HEK293T (cell line): ENCODE data around the gene SUB1.

Experiments
- ARNT ChIP-seq: fragments of 450-650 bp; IDR thresholded peaks from 2 replicates; pipeline ENCODE4 v1.6.1; 2017; ENCODE audit warnings: mild to moderate bottlenecking
- BHLHE40 ChIP-seq: fragments of 450-650 bp; IDR thresholded peaks from 2 replicates; pipeline ENCODE4 v1.6.1; 2016; ENCODE audit warnings: mild to moderate bottlenecking, moderate library complexity, borderline replicate concordance
- ELF4 ChIP-seq: fragments of 450-650 bp; IDR thresholded peaks from 2 replicates; pipeline ENCODE4 v1.6.1; 2017; ENCODE audit warnings: antibody characterized with exemption
- FOXA1 ChIP-seq: fragments of 450-650 bp; IDR thresholded peaks from 2 replicates; pipeline ENCODE4 v1.6.1; 2016; ENCODE audit warnings: mild to moderate bottlenecking
- FOXM1 ChIP-seq: fragments of 450-650 bp; IDR thresholded peaks from 2 replicates; pipeline ENCODE4 v1.6.1; 2017; ENCODE audit warnings: mild to moderate bottlenecking, borderline replicate concordance
- HDGF ChIP-seq: fragments of 450-650 bp; IDR thresholded peaks from 2 replicates; pipeline ENCODE4 v1.6.1; 2017; ENCODE audit warnings: antibody characterized with exemption, borderline replicate concordance
- NFRKB ChIP-seq: fragments of 450-650 bp; IDR thresholded peaks from 2 replicates; pipeline ENCODE4 v1.6.1; 2016; ENCODE audit warnings: mild to moderate bottlenecking, moderate library complexity
- SP1 ChIP-seq: fragments of 450-650 bp; IDR thresholded peaks from 2 replicates; pipeline ENCODE4 v1.6.1; 2017
- SUZ12 ChIP-seq: fragments of 450-650 bp; IDR thresholded peaks from 2 replicates; pipeline ENCODE4 v1.6.1; 2016; ENCODE audit warnings: mild to moderate bottlenecking
- TARDBP ChIP-seq: fragments of 450-650 bp; IDR thresholded peaks from 2 replicates; pipeline ENCODE4 v1.6.1; 2016
- ZNF384 ChIP-seq: fragments of 450-650 bp; IDR thresholded peaks from 2 replicates; pipeline ENCODE4 v1.6.1; 2016

GRCh38 chr5:32651638-32652037 is 66.3 kb downstream of the SUB1 start:
- TF ChIP-seq HDGF (no peak), BHLHE40 (no peak), SUZ12 (no peak), SP1 (no peak), NFRKB (no peak), FOXA1 (no peak), FOXM1 (no peak), ARNT (no peak), ZNF384 (no peak), TARDBP (no peak), ELF4 (no peak)
